A549 (cell line): ENCODE data around the gene SMAGP. TPM values are rescaled to one million over a fixed set of nuclear protein-coding genes. Genes with fewer than 3 reads are reported as not detected.
"Not testable (repeated sequence)": the region's sequence is repeated elsewhere in the genome, so short reads cannot be mapped to it uniquely, and the experiment has no call there.

Experiments
- ATAC-seq, 2 experiments: fragments of 200-7000 bp in 1 of 2; fragments of >200 bp in 1 of 2; cut with Nextera tagmentation in 1 of 2; cut with Tn5 transposase in 1 of 2; 3 replicates each; pipeline versions ENCODE4 v1.8.0 to v1.9.1; 2018 to 2020; ENCODE audit warnings: mild to moderate bottlenecking in 1 of 2, moderate library complexity in 1 of 2
- CTCF ChIA-PET: fragments of 300-600 bp; sonication (Branson Sonifier 250); formaldehyde crosslinking; extraction: SDS; loops from one replicate; lab custom pipeline; 2021; ENCODE audit warnings: antibody characterized with exemption, inconsistent platforms; lab: Yijun Ruan, JAX
- POLR2A ChIA-PET: fragments of 350-600 bp; formaldehyde crosslinking; extraction: SDS; loops from one replicate; lab custom pipeline; 2021; ENCODE audit warnings: antibody characterized with exemption, inconsistent platforms; lab: Yijun Ruan, JAX
- DNase-seq, 2 experiments: peaks; one replicate each; pipeline versions ENCODE4 v3.0.0 to v3.0.0-alpha.2; 2011 to 2016; ENCODE audit warnings: low read depth in 1 of 2, low spot score in 1 of 2
- FAIRE-seq: peaks from 2 replicates; lab custom pipeline; 2011; peaks lifted over from hg19 to GRCh38; lab: Jason Lieb, UNC
- H3K27ac ChIP-seq, 2 experiments: fragments of >200 bp; sonication (Bioruptor Twin); formaldehyde crosslinking; 3 replicates each; pipeline ENCODE4 v1.5.1; 2016 to 2017
- H3K4me1 ChIP-seq: fragments of >200 bp; sonication (Bioruptor Twin); formaldehyde crosslinking; 3 replicates; pipeline ENCODE4 v1.6.1; 2016
- H3K4me2 ChIP-seq: fragments of >200 bp; sonication (Bioruptor Twin); formaldehyde crosslinking; 3 replicates; pipeline ENCODE4 v1.6.1; 2016
- H3K4me3 ChIP-seq: fragments of >200 bp; sonication (Bioruptor Twin); formaldehyde crosslinking; 3 replicates; pipeline ENCODE4 v1.5.1; 2016
- H3K9me3 ChIP-seq: fragments of >200 bp; sonication (Bioruptor Twin); formaldehyde crosslinking; 3 replicates; pipeline ENCODE4 v1.6.1; 2016
- CBX8 ChIP-seq: fragments of 200-600 bp; sonication (generic); IDR thresholded peaks from 2 replicates; pipeline ENCODE4 v1.6.1; 2016
- CHD2 ChIP-seq: fragments of 150-350 bp; IDR thresholded peaks from 2 replicates; pipeline ENCODE4 v1.6.1; 2014; ENCODE audit warnings: low read length; ENCODE audit not compliant: partially characterized antibody
- HOXB13 ChIP-seq: fragments of 250-450 bp; sonication (Bioruptor Pico); IDR thresholded peaks from 2 replicates; pipeline ENCODE4 v1.5.0; 2020; ENCODE audit warnings: low read depth, mild to moderate bottlenecking, moderate library complexity
- JUNB ChIP-seq: fragments of >200 bp; sonication (Bioruptor Twin); formaldehyde crosslinking; IDR thresholded peaks from 2 replicates; pipeline ENCODE4 v1.6.1; 2016
- NFE2L2 ChIP-seq: fragments of 150-350 bp; conservative IDR thresholded peaks from 2 replicates; pipeline ENCODE4 v1.6.1; 2014; ENCODE audit warnings: low read length
- PHF8 ChIP-seq: fragments of 200-600 bp; sonication (generic); IDR thresholded peaks from 2 replicates; pipeline ENCODE4 v1.6.1; 2016; ENCODE audit warnings: low read depth, mild to moderate bottlenecking, antibody characterized with exemption, moderate library complexity, borderline replicate concordance
- RAD21 ChIP-seq, 2 experiments: fragments of >200 bp in 1 of 2; sonication (Bioruptor Twin) in 1 of 2; formaldehyde crosslinking in 1 of 2; IDR thresholded peaks in 1 of 2; conservative IDR thresholded peaks in 1 of 2; 2 replicates in 1 of 2; 3 replicates in 1 of 2; pipeline ENCODE4 v1.6.1; 2012 to 2018; ENCODE audit warnings: inconsistent platforms in 1 of 2
- RARB ChIP-seq: fragments of 250-450 bp; sonication (Bioruptor Pico); IDR thresholded peaks from 2 replicates; pipeline ENCODE4 v1.8.0; 2021; ENCODE audit warnings: mild to moderate bottlenecking, moderate library complexity
- RFX5 ChIP-seq: fragments of 450-650 bp; IDR thresholded peaks from 2 replicates; pipeline ENCODE4 v1.7.1; 2014; ENCODE audit warnings: antibody characterized with exemption, mild to moderate bottlenecking, moderate library complexity
- ZC3H11A ChIP-seq: fragments of 450-650 bp; IDR thresholded peaks from 2 replicates; pipeline ENCODE4 v1.6.1; 2014; ENCODE audit warnings: antibody characterized with exemption, mild to moderate bottlenecking
- ZFP36 ChIP-seq: fragments of 450-650 bp; IDR thresholded peaks from 2 replicates; pipeline ENCODE4 v1.6.1; 2014; ENCODE audit warnings: borderline replicate concordance; ENCODE audit not compliant: partially characterized antibody
- WGBS: methylation state at CpG from one replicate; pipeline ENCODE4 v1.1.6; 2017; ENCODE audit errors: missing lambda C conversion rate; 5-methylcytosine and 5-hydroxymethylcytosine counted together
- polyA plus RNA-seq, 4 experiments: library from polyadenylated mRNA; depleted of rRNA in 3 of 4; stranded (reverse); fragments of >200 nt; fragmentation: RNase III in 1 of 4; extraction: RNeasy Plus Mini Kit Qiagen cat#74134 plus additional on column Dnase treatment in 1 of 4; gene quantifications; 2 replicates in 3 of 4; 3 replicates in 1 of 4; pipeline ENCODE4 v1.2.3, GENCODE V29; 2011 to 2017
- TF ChIP-seq, protein P1 (sequence below): fragments of >200 bp; sonication (Bioruptor Twin); formaldehyde crosslinking; IDR thresholded peaks from 3 replicates; pipeline ENCODE4 v1.5.1; 2016
- TF ChIP-seq, protein P2 (sequence below): fragments of >200 bp; sonication (Bioruptor Twin); formaldehyde crosslinking; IDR thresholded peaks from 3 replicates; pipeline ENCODE4 v1.6.1; 2016

SMAGP gene
- polyA plus RNA-seq, 2 of the 4 experiments (the other 2 are of a cell fraction), result 15.5 to 27.2 TPM

DNA sequence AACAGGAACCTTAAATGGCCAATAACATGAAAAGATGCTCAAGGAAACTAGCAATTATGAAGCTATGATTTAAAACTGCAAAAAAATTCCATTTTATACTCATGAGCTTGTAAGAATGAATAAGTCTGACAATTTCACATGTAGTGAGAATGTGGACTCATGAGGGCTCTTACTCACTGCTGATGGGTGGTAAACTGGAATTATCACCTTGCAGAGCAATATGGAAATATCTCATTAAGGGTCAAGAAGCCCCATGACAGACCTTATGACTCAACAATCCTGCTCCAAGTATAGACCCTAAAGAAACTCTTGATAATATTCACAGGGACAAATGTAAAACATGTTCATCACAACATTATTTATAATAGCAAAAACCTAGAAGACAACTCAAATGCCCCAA lies 23.5 kb upstream of the SMAGP start:
- Histone ChIP-seq H3K27ac (no peak overlapping the region), H3K4me2 (no peak overlapping the region), H3K9me3 (no peaks in the 10 kb centered on the region), H3K4me3 (no peak overlapping the region), H3K4me1 (0 out of 3 replicates have a peak, but pooled peaks cover 3% of the 10 kb centered on the region)
- DNase-seq (no peak), ATAC-seq (no peak), FAIRE-seq (no peak)
- ChIA-PET CTCF (interaction anchor here (1.0 to 1.2 kb wide), 3 partner anchors 21 to 48 kb away, joined by 4 read pairs; no protein-coding TSS in a partner anchor), POLR2A (interaction anchor here (0.7 kb wide), 1 partner anchor 23 kb away, joined by 4 read pairs; no protein-coding TSS in a partner anchor)
- no peak for TF ChIP-seq JUNB
- no peak for TF ChIP-seq HOXB13 (CRISPR knock-in tag)
- TF ChIP-seq CBX8, result no peak
- no peak for TF ChIP-seq RFX5
- TF ChIP-seq RARB (CRISPR knock-in tag), result no peak
- TF ChIP-seq PHF8, result no peak
- TF ChIP-seq NFE2L2, result no peak

DNA sequence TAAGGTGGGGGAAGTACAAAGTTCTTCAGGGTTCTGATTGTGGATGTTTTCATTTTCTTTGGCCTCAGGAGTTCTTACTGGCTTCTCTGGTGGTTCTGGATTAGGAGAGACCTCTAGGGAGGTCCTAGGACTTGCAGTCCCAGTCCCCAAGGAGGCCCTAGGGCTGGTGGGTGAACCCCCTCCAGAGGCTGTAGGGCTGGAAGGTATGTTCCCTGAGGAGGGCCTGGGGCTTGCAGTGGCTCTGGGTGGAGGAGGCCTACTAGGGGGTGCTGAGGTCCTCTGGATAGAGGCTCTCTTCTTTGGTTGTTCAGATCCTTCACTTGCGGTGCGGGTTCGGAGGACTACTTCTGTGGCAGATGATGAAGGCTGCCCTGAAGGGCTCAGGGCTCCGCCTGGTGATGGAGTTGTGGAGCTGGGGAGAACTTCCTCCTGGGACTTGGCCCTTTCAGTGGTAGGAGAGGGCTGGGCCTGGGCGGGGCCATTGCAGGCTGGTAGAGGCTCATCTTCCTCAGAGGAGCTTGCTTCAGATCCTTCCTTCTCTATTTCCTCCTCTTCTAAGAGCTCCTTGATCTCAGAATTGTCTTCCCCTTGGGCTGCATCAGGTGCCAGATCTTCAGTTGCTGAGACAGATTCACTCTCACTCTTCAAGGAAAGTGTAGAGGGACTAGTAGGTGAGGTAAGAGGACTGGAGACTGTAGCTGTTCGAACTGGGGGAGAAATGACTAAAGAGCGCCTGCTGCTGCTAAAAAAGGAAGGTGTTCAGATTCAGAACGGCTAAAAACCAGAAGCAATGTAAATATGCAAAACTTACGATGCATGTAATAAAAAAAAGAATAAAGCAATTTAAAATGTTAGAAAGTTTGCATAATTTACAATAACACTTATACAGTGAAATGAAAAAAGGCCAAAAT lies 21.6 kb upstream of the SMAGP start:
- not testable (repeated sequence) for H3K4me3 ChIP-seq, H3K27ac ChIP-seq, FAIRE-seq, H3K9me3 ChIP-seq
- ATAC-seq, result peak in 1 of 2 experiments; percentile 99; a peak in 3 of 6 replicates
- peak in 1 of 2 experiments; percentile 39; a peak in 2 of 5 replicates for TF ChIP-seq RAD21 (conservative IDR thresholded peaks at IDR 0.05 in 1 of 2, IDR thresholded peaks at IDR 0.05 in 1 of 2)
- TF ChIP-seq, protein P1, sequence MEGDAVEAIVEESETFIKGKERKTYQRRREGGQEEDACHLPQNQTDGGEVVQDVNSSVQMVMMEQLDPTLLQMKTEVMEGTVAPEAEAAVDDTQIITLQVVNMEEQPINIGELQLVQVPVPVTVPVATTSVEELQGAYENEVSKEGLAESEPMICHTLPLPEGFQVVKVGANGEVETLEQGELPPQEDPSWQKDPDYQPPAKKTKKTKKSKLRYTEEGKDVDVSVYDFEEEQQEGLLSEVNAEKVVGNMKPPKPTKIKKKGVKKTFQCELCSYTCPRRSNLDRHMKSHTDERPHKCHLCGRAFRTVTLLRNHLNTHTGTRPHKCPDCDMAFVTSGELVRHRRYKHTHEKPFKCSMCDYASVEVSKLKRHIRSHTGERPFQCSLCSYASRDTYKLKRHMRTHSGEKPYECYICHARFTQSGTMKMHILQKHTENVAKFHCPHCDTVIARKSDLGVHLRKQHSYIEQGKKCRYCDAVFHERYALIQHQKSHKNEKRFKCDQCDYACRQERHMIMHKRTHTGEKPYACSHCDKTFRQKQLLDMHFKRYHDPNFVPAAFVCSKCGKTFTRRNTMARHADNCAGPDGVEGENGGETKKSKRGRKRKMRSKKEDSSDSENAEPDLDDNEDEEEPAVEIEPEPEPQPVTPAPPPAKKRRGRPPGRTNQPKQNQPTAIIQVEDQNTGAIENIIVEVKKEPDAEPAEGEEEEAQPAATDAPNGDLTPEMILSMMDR, result 0 out of 3 replicates have a peak, but pooled peaks have one; percentile 8
- TF ChIP-seq, all 56 proteins: peak for 2; not testable (repeated sequence) for 54
- 0 out of 3 replicates have a peak overlapping the region, but pooled peaks have one; percentile 8 for H3K4me2 ChIP-seq
- 70% methylated on average over 9 of the region's 9 CpGs for WGBS
- POLR2A ChIA-PET, H3K4me1 ChIP-seq: not testable (repeated sequence)
- peak in 1 of 2 experiments; percentile 58 for DNase-seq
- CTCF ChIA-PET, result interaction anchor here (0.9 to 2.1 kb wide), 8 partner anchors 9 to 49 kb away, joined by 3 to 6 read pairs (median 4); no protein-coding TSS in a partner anchor

GRCh38 chr12:51285843-51286242 lies 15.6 kb upstream of the SMAGP start:
- no peak overlapping the region for H3K4me2 ChIP-seq
- 89% methylated on average over 1 of the region's 1 CpG for WGBS
- ChIA-PET POLR2A (no interaction called here), CTCF (interaction anchor here (1.2 to 1.6 kb wide), 3 partner anchors 15 to 56 kb away, joined by 3 to 9 read pairs (median 3); partner anchors contain the start of gene SMAGP)
- no peaks in the 10 kb centered on the region for H3K9me3 ChIP-seq
- DNase-seq (no peak), ATAC-seq (no peak), FAIRE-seq (no peak)
- H3K4me1 ChIP-seq, result peaks cover 11% of the 10 kb centered on the region; the same call in 2 of the 3 replicates
- TF ChIP-seq CHD2, result no peak
- no peak for TF ChIP-seq ZFP36
- TF ChIP-seq NFE2L2, result no peak
- TF ChIP-seq, protein P2, sequence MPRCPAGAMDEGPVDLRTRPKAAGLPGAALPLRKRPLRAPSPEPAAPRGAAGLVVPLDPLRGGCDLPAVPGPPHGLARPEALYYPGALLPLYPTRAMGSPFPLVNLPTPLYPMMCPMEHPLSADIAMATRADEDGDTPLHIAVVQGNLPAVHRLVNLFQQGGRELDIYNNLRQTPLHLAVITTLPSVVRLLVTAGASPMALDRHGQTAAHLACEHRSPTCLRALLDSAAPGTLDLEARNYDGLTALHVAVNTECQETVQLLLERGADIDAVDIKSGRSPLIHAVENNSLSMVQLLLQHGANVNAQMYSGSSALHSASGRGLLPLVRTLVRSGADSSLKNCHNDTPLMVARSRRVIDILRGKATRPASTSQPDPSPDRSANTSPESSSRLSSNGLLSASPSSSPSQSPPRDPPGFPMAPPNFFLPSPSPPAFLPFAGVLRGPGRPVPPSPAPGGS, result no peak
- no peak for TF ChIP-seq ZC3H11A
- no peak overlapping the region for H3K4me3 ChIP-seq
- no peak overlapping the region for H3K27ac ChIP-seq
